GM12891 (cell line): ENCODE results near the gene PMP22. TPM values are rescaled to one million over a fixed set of nuclear protein-coding genes. Genes with fewer than 3 reads are reported as not detected.

ENCODE experiments used
- DNase-seq: peaks from one replicate; pipeline ENCODE4 v3.0.0; 2011; ENCODE audit warnings: low spot score; ENCODE audit not compliant: insufficient read length
- FAIRE-seq: peaks from 2 replicates; lab custom pipeline; 2011; peaks lifted over from hg19 to GRCh38; lab: Jason Lieb, UNC
- PAX5 ChIP-seq: IDR thresholded peaks from 2 replicates; pipeline ENCODE4 v1.6.1; 2011; ENCODE audit warnings: low read length, moderate library complexity, mild to moderate bottlenecking; ENCODE audit not compliant: insufficient read depth, severe bottlenecking
- POLR2A ChIP-seq: IDR thresholded peaks from 2 replicates; pipeline ENCODE4 v1.6.1; 2011; ENCODE audit warnings: low read depth, low read length, control low read depth
- POLR2AphosphoS5 ChIP-seq: IDR thresholded peaks from 2 replicates; pipeline ENCODE4 v1.6.1; 2011; ENCODE audit warnings: low read depth, low read length, control low read depth
- POU2F2 ChIP-seq: IDR thresholded peaks from 2 replicates; pipeline ENCODE4 v1.6.1; 2011; ENCODE audit warnings: low read depth, mild to moderate bottlenecking, control low read depth, low read length, moderate library complexity
- SPI1 ChIP-seq: IDR thresholded peaks from 2 replicates; pipeline ENCODE4 v1.6.1; 2011; ENCODE audit warnings: low read depth, low read length, control low read depth
- TAF1 ChIP-seq: IDR thresholded peaks from 2 replicates; pipeline ENCODE4 v1.6.1; 2011; ENCODE audit warnings: low read depth, low read length, control low read depth
- polyA plus RNA-seq: library from polyadenylated mRNA; unstranded; fragments of >200 nt; gene quantifications from one replicate; pipeline ENCODE4 v1.2.1, GENCODE V29; 2012; ENCODE audit warnings: low read depth, missing spikeins, inconsistent platforms; ENCODE audit not compliant: missing spikeins

PMP22 gene
- polyA plus RNA-seq: 0.05 TPM

DNA sequence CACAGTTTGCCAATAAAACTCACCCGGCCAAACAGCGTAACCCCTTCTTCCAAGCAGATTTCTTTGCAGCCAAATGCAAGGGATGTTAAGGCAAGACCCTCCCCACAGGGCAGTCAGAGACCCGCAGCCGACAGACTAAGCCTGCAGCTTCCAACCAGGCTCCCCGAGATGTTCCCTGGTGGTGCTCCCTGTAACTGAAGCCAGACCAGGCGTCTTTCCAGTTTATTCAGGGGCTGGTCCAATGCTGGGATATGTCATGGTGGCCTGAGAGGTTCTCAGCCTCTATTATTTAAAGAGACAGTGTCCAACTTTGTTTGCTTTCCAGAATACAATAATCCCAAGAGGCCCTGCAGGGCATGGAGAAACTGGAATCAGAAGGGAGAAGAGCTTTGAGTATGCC lies at the start of gene PMP22:
TSS of gene PMP22 (minus strand) at position 196 of the 400 bp plus-strand sequence. CDS start 4,599 bp downstream, outside the sequence.
- TF ChIP-seq POLR2AphosphoS5 (no peak), SPI1 (no peak), TAF1 (no peak), POU2F2 (no peak)
- DNase-seq: no peak
- FAIRE-seq: no peak

- FAIRE-seq (no peak), DNase-seq (no peak)
- no peak for TF ChIP-seq TAF1
- no peak for TF ChIP-seq POU2F2
- TF ChIP-seq POLR2A: no peak
- TF ChIP-seq PAX5: no peak
These were observed 46.9 kb upstream of the PMP22 start for GRCh38 chr17:15311996-15312395.

- no peak for TF ChIP-seq POU2F2
- no peak for TF ChIP-seq SPI1
- TF ChIP-seq POLR2A: no peak
- TF ChIP-seq POLR2AphosphoS5: no peak
- no peak for TF ChIP-seq TAF1
- TF ChIP-seq PAX5: no peak
- no peak for DNase-seq
- no peak for FAIRE-seq
These were observed 44.7 kb upstream of the PMP22 start for GRCh38 chr17:15309793-15310192.

DNA sequence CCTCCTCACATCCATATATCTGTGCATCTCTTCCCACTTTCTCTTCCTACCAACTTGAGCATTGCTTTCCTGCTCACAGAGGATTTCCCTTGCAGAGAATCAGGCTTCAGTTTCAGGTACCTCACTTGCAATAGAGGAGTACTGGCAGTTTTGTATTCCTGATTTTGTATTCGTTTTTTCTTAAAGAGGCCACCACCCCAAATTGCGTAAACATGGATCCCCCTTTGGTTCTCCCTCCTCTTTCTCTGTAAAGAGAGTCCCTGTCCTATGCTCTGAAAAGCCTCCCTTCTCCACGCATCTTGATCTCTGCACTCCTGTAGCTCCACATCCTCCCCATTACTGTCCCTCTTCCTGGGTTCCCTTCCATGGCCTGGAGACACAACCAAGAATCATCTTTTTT lies 44.1 kb upstream of the PMP22 start:
- FAIRE-seq (no peak), DNase-seq (no peak)
- TF ChIP-seq POLR2AphosphoS5 (no peak), POU2F2 (no peak), POLR2A (no peak), PAX5 (no peak), SPI1 (no peak), TAF1 (no peak)

GRCh38 chr17:15308758-15309157 lies 43.6 kb upstream of the PMP22 start:
- DNase-seq: no peak
- FAIRE-seq: no peak
- TF ChIP-seq POLR2A: no peak
- no peak for TF ChIP-seq PAX5
- no peak for TF ChIP-seq POLR2AphosphoS5
- no peak for TF ChIP-seq POU2F2
- TF ChIP-seq SPI1: no peak
- no peak for TF ChIP-seq TAF1

- TF ChIP-seq POU2F2 (no peak), PAX5 (no peak)
- FAIRE-seq: no peak
- no peak for DNase-seq
These were observed 42.6 kb upstream of the PMP22 start for GRCh38 chr17:15307710-15308111.

- FAIRE-seq: no peak
- DNase-seq: no peak
These were observed 38.7 kb upstream of the PMP22 start for GRCh38 chr17:15303851-15304250.

GRCh38 chr17:15303268-15303667 lies 38.1 kb upstream of the PMP22 start:
- TF ChIP-seq PAX5 (no peak), POLR2A (no peak), POLR2AphosphoS5 (no peak), SPI1 (no peak), POU2F2 (no peak), TAF1 (no peak)
- DNase-seq (no peak), FAIRE-seq (no peak)

More at GRCh38 chr17:15303851-15304250, 38.7 kb upstream of the PMP22 start:
- TF ChIP-seq SPI1: no peak
- no peak for TF ChIP-seq POLR2AphosphoS5
- no peak for TF ChIP-seq POU2F2
- TF ChIP-seq TAF1: no peak
- TF ChIP-seq POLR2A: no peak
- TF ChIP-seq PAX5: no peak

GRCh38 chr17:15301845-15302244 lies 36.7 kb upstream of the PMP22 start:
- TF ChIP-seq PAX5: no peak
- no peak for TF ChIP-seq POLR2AphosphoS5
- no peak for TF ChIP-seq SPI1
- TF ChIP-seq TAF1: no peak
- TF ChIP-seq POU2F2: no peak
- no peak for TF ChIP-seq POLR2A
- FAIRE-seq (no peak), DNase-seq (no peak)

- no peak for DNase-seq
- TF ChIP-seq POLR2AphosphoS5 (no peak), TAF1 (no peak), PAX5 (no peak), POU2F2 (no peak), POLR2A (no peak)
- FAIRE-seq: no peak
These were observed 33.0 kb upstream of the PMP22 start for GRCh38 chr17:15298176-15298575.

DNA sequence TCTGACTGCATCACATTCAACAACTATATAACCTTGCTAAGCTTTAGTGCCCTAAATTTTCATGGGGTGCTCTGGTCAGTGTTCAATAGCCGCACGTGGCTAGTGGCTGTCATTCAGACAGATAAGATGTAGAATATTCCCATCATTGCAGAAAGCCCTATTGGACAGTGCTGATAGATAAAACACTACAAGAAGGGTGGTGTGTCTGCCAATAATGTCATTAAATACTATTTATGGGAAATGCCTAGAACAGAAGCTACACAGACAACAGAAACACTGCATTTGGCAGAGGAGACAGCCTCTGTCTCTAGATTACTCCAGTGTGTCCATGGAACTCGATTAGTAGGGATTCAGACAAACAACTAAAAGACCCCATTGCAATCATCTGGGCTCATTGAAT lies 28.4 kb upstream of the PMP22 start:
- DNase-seq (no peak), FAIRE-seq (no peak)
- no peak for TF ChIP-seq POLR2A
- TF ChIP-seq POU2F2: no peak
- no peak for TF ChIP-seq PAX5
- no peak for TF ChIP-seq POLR2AphosphoS5
- no peak for TF ChIP-seq TAF1
- no peak for TF ChIP-seq SPI1
